HEK293T (cell line): ENCODE measurements around the gene SLC12A4.

Source experiments
- BHLHE40 ChIP-seq: fragments of 450-650 bp; IDR thresholded peaks from 2 replicates; pipeline ENCODE4 v1.6.1; 2016; ENCODE audit warnings: mild to moderate bottlenecking, moderate library complexity, borderline replicate concordance
- CTBP1 ChIP-seq: fragments of 450-650 bp; IDR thresholded peaks from 2 replicates; pipeline ENCODE4 v1.6.1; 2016; ENCODE audit warnings: borderline replicate concordance
- ELF4 ChIP-seq: fragments of 450-650 bp; IDR thresholded peaks from 2 replicates; pipeline ENCODE4 v1.6.1; 2017; ENCODE audit warnings: antibody characterized with exemption
- FOXA1 ChIP-seq: fragments of 450-650 bp; IDR thresholded peaks from 2 replicates; pipeline ENCODE4 v1.6.1; 2016; ENCODE audit warnings: mild to moderate bottlenecking
- FOXM1 ChIP-seq: fragments of 450-650 bp; IDR thresholded peaks from 2 replicates; pipeline ENCODE4 v1.6.1; 2017; ENCODE audit warnings: mild to moderate bottlenecking, borderline replicate concordance
- HDGF ChIP-seq: fragments of 450-650 bp; IDR thresholded peaks from 2 replicates; pipeline ENCODE4 v1.6.1; 2017; ENCODE audit warnings: antibody characterized with exemption, borderline replicate concordance
- LEF1 ChIP-seq: fragments of 450-650 bp; IDR thresholded peaks from 2 replicates; pipeline ENCODE4 v1.6.1; 2017; ENCODE audit warnings: mild to moderate bottlenecking, borderline replicate concordance
- PKNOX1 ChIP-seq: fragments of 450-650 bp; IDR thresholded peaks from 2 replicates; pipeline ENCODE4 v1.6.1; 2016
- SP1 ChIP-seq: fragments of 450-650 bp; IDR thresholded peaks from 2 replicates; pipeline ENCODE4 v1.6.1; 2017
- SUZ12 ChIP-seq: fragments of 450-650 bp; IDR thresholded peaks from 2 replicates; pipeline ENCODE4 v1.6.1; 2016; ENCODE audit warnings: mild to moderate bottlenecking
- TARDBP ChIP-seq: fragments of 450-650 bp; IDR thresholded peaks from 2 replicates; pipeline ENCODE4 v1.6.1; 2016
- ZNF384 ChIP-seq: fragments of 450-650 bp; IDR thresholded peaks from 2 replicates; pipeline ENCODE4 v1.6.1; 2016

- TF ChIP-seq SUZ12 (no peak), TARDBP (no peak), BHLHE40 (no peak), FOXA1 (no peak), PKNOX1 (no peak), CTBP1 (no peak), SP1 (no peak), FOXM1 (no peak), ELF4 (no peak), ZNF384 (no peak), LEF1 (no peak), HDGF (no peak)
Observed at GRCh38 chr16:67993207-67994039, 25.0 kb upstream of the SLC12A4 start.
